ENCODE results near the gene AK3.

- TF ChIP-seq EZH2 (IDR thresholded peaks at IDR 0.05; ENCODE audit: low read length, missing control alignments) (no peak), CTCF (conservative IDR thresholded peaks at IDR 0.05 in 1 of 2, IDR thresholded peaks at IDR 0.05 in 1 of 2; ENCODE audit: low read depth in 1 of 2, low read length in 2 of 2) (no peak)
These were observed 27.7 kb upstream of the AK3 start for GRCh38 chr9:4768681-4769080.
